Dedifferentiated amniotic fluid mesenchymal stem cell (primary cell): ENCODE measurements around the gene FOXP1.
A peak's percentile ranks its signal among the peaks of the same experiment; 100 is the strongest.

ENCODE experiments used
- DNase-seq: peaks from one replicate; pipeline ENCODE4 v3.0.0-alpha.2; 2016; ENCODE audit errors: extremely low spot score

Gene FOXP1

GRCh38 chr3:71211083-71211482 lies 372.4 kb downstream of the FOXP1 start:
- DNase-seq, result no peak

- peak; percentile 39 for DNase-seq
Observed at GRCh38 chr3:71210257-71211007, 373.1 kb downstream of the FOXP1 start.

- no peak for DNase-seq
Observed at GRCh38 chr3:71208211-71209095, 375.1 kb downstream of the FOXP1 start.

GRCh38 chr3:71207632-71208031 lies 375.9 kb downstream of the FOXP1 start:
- DNase-seq, result no peak

GRCh38 chr3:71206305-71207165 lies 377.0 kb downstream of the FOXP1 start:
- no peak for DNase-seq

- DNase-seq, result no peak
Observed at GRCh38 chr3:71203727-71204488, 379.6 kb downstream of the FOXP1 start.

GRCh38 chr3:71202848-71203533 lies 380.5 kb downstream of the FOXP1 start:
- no peak for DNase-seq

GRCh38 chr3:71201939-71202338 lies 381.6 kb downstream of the FOXP1 start:
- DNase-seq, result no peak

- no peak for DNase-seq
Observed at GRCh38 chr3:71197841-71198565, 385.5 kb downstream of the FOXP1 start.

- DNase-seq, result peak; percentile 40
Observed at GRCh38 chr3:71195492-71195891, 388.0 kb downstream of the FOXP1 start.

- DNase-seq, result no peak
Observed at GRCh38 chr3:71194785-71195184, 388.7 kb downstream of the FOXP1 start.

- DNase-seq, result no peak
Observed at GRCh38 chr3:71191031-71191482, 392.5 kb downstream of the FOXP1 start.

- no peak for DNase-seq
Observed at GRCh38 chr3:71189480-71189879, 394.0 kb downstream of the FOXP1 start.

- no peak for DNase-seq
Observed at GRCh38 chr3:71187715-71188114, 395.8 kb downstream of the FOXP1 start.

- DNase-seq, result no peak
Observed at GRCh38 chr3:71186801-71187200, 396.7 kb downstream of the FOXP1 start.

- no peak for DNase-seq
Observed at GRCh38 chr3:71185733-71186455, 397.6 kb downstream of the FOXP1 start.

GRCh38 chr3:71184252-71184651 lies 399.3 kb downstream of the FOXP1 start:
- no peak for DNase-seq

GRCh38 chr3:71183549-71183948 lies 400.0 kb downstream of the FOXP1 start:
- DNase-seq, result no peak

- DNase-seq, result no peak
Observed at GRCh38 chr3:71180524-71180923, 403.0 kb downstream of the FOXP1 start.
